GM12865 (cell line): ENCODE data around the gene KRTAP5-1.

ENCODE experiments used
- DNase-seq: peaks from one replicate; pipeline ENCODE4 v3.0.0; 2010; ENCODE audit warnings: low read depth
- H3K4me3 ChIP-seq: 2 replicates; pipeline ENCODE4 v1.5.1; 2011; ENCODE audit warnings: mild to moderate bottlenecking, low read depth, low read length, control low read depth
- TF ChIP-seq, protein P1 (sequence below): IDR thresholded peaks from 2 replicates; pipeline ENCODE4 v1.5.1; 2011; ENCODE audit warnings: low read length, control low read depth, low read depth, inconsistent platforms; ENCODE audit not compliant: insufficient read depth; ENCODE audit errors: missing control alignments

KRTAP5-1 gene

GRCh38 chr11:1560002-1560648 is 25.0 kb downstream of the KRTAP5-1 start:
- no peak for DNase-seq
- no peak overlapping the region for H3K4me3 ChIP-seq
- TF ChIP-seq, protein P1, sequence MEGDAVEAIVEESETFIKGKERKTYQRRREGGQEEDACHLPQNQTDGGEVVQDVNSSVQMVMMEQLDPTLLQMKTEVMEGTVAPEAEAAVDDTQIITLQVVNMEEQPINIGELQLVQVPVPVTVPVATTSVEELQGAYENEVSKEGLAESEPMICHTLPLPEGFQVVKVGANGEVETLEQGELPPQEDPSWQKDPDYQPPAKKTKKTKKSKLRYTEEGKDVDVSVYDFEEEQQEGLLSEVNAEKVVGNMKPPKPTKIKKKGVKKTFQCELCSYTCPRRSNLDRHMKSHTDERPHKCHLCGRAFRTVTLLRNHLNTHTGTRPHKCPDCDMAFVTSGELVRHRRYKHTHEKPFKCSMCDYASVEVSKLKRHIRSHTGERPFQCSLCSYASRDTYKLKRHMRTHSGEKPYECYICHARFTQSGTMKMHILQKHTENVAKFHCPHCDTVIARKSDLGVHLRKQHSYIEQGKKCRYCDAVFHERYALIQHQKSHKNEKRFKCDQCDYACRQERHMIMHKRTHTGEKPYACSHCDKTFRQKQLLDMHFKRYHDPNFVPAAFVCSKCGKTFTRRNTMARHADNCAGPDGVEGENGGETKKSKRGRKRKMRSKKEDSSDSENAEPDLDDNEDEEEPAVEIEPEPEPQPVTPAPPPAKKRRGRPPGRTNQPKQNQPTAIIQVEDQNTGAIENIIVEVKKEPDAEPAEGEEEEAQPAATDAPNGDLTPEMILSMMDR, result no peak

DNA sequence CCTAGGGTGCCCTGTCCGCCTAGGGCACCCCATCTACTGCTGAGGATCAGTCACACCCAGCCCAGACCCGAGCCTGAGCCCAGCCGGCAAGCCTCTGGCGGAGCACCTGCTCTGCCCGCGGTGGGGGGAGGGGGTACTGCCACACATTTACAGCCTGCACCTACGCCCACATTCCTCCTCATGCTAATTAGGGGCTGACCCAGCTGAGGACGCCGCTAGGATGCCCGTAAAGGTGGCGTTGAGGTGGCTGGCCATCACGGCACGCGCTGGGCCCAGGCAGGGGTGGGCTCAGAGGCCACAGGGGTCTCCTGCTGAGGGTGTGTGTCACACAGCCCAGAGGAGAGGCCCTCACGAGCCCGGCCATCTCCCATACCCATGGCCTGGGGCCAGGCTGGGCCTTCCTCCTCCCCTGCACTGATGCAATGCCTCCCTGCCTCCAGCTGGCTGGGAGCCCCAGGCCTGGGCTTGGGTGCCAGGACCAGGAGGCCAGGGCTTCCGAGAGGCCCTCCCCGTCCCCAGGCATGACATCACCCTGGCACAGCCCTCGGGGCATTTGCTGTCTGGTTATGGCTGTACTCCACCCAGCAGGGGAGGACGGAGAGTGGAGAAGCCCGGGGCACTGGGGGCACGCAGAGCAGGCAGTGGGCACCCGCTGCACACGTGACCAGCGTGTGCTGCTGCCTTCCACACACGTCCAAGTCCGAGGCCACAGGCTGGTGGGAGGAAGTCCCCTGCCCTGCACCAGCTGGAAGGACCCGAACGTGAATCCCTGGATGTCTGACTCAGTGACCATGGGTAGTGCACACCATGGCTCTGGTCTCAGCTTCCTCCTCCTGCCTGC is 25.8 kb downstream of the KRTAP5-1 start:
- TF ChIP-seq, protein P1, result no peak
- no peak for DNase-seq
- H3K4me3 ChIP-seq, result no peak overlapping the region

- no peak overlapping the region for H3K4me3 ChIP-seq
- DNase-seq, result no peak
- TF ChIP-seq, protein P1, result no peak
Measured at GRCh38 chr11:1558775-1559110, 26.3 kb downstream of the KRTAP5-1 start.

GRCh38 chr11:1557904-1558774 is 26.9 kb downstream of the KRTAP5-1 start:
- TF ChIP-seq, protein P1, result no peak
- no peak for DNase-seq
- H3K4me3 ChIP-seq, result no peak overlapping the region

- DNase-seq, result no peak
- H3K4me3 ChIP-seq, result no peak overlapping the region
- TF ChIP-seq, protein P1, result no peak
Measured at GRCh38 chr11:1557051-1557884, 27.8 kb downstream of the KRTAP5-1 start.

GRCh38 chr11:1556278-1556902 is 28.7 kb downstream of the KRTAP5-1 start:
- TF ChIP-seq, protein P1, result no peak
- DNase-seq, result no peak
- no peak overlapping the region for H3K4me3 ChIP-seq
